SK-N-MC (cell line): ENCODE data around the gene RFX8.

ENCODE experiments used
- EZH2 ChIP-seq: fragments of 200-600 bp; sonication (generic); IDR thresholded peaks from one replicate; pipeline ENCODE4 v1.6.1; 2017; ENCODE audit warnings: antibody characterized with exemption
- FOXP2 ChIP-seq: optimal IDR thresholded peaks from 2 replicates; pipeline ENCODE3; 2011; ENCODE audit warnings: mild to moderate bottlenecking, moderate library complexity; ENCODE audit not compliant: insufficient read depth; ENCODE audit errors: extremely low read length, control extremely low read depth
- POLR2AphosphoS5 ChIP-seq: IDR thresholded peaks from 2 replicates; pipeline ENCODE4 v1.6.1; 2012; ENCODE audit warnings: mild to moderate bottlenecking, low read depth, low read length, borderline replicate concordance

- TF ChIP-seq POLR2AphosphoS5 (no peak), EZH2 (no peak), FOXP2 (no peak)
Measured at GRCh38 chr2:101400048-101400447, 74.9 kb downstream of the RFX8 start.
